DMS53 (cell line): ENCODE results near the gene SLC6A15.
A peak's percentile ranks its signal among the peaks of the same experiment; 100 is the strongest.

Source experiments
- DNase-seq: peaks from one replicate; lab custom pipeline; 2025; lab: John Stamatoyannopoulos, UW

Gene SLC6A15

DNA sequence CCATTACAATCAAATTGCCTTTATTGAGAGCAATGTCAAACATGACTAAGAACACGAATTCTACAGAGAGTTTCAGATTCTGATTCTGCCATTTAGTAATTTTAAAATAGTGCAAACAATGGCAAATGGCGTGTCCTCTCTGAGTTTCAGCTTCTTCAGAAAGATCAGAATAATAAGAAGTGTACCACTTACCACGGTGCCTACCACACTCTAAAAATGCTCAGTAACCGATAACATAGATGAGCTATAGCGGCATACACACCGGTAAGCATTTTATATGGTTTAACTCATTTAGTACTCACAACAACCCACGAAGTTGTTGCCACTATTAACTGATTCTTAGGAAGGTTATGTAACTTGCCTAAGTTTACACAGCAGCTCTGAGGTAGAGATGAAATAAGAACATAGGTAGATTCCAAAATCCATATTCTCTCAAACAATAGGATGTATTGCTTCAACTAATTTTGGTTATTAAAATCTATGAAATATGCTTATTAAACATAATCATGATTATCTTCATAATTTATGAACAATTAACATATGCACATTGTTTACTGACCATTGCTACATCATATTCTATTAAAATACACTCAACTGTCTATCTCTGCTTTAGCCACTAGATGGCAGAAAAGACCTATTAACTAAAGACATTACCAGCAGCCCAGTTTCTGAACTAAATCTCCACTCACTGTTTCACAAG, 38.3 kb downstream of the SLC6A15 start:
- DNase-seq, result peak; percentile 82

DNA sequence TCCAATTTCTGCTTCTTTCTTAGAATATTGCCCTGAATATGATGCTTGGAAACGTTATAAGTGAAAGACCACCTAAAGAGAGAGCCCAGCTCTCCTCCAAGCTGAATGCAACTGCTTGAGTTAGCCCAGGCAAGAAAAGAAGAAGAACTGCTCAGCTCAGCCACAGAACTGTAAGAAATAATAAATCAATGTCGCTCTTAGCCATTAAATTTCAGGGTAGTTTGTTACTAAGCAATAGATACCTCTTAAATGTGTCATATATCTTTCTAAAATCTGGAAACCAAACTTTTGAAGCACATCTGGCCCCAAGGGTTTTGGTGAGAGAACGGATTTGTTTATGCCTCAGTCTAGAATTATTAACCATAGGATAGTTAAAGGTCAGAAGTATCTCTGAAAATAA, 50.4 kb downstream of the SLC6A15 start:
- DNase-seq, result no peak

DNA sequence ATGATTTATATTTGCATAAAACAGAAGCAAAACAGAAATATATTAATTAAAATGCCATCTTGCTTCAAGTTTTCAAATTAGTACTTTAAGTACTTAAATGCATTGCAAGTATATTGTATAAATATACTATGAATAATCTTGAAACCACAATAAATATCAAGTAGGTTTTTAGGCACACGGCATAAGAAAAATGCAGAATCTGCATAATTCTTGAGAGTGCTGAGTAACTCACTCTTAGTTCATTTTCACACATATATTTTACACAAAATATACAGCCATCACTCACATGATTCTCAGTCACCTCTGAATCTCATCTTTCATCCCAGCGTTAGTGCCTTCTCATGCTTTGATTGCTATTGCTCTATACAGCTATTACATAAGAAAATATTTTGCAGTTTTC, 51.9 kb downstream of the SLC6A15 start:
- no peak for DNase-seq

GRCh38 chr12:84858796-84859195, 53.8 kb downstream of the SLC6A15 start:
- DNase-seq, result no peak

GRCh38 chr12:84857525-84858208, 54.9 kb downstream of the SLC6A15 start:
- no peak for DNase-seq

- no peak for DNase-seq
Observed at GRCh38 chr12:84856156-84856900, 56.3 kb downstream of the SLC6A15 start.

DNA sequence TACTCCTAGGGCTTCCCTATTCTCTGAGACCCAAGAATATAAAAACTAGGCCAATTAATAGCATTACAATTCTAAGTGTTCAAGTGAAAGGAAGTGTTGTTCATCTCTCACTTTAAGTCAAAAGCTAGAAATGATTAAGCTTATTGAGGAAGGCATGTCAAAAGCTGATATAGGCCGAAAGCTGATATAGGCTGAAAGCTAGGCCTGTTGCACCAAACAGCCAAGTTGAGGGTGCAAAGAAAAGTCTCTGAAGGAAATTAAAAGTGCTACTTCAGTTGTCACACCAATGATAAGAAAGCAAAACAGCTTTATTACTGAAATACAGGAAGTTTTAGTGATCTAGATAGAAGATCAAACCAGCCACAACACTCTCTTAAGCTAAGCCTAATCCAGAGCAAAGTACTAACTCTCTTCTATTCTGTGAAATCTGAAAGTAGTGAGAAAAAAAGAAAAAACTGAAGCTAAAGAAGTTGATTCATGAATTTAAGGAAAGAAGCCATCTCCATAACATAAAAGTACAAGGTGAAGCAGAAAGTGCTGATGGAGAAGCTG, 68.9 kb downstream of the SLC6A15 start:
- DNase-seq, result no peak

DNA sequence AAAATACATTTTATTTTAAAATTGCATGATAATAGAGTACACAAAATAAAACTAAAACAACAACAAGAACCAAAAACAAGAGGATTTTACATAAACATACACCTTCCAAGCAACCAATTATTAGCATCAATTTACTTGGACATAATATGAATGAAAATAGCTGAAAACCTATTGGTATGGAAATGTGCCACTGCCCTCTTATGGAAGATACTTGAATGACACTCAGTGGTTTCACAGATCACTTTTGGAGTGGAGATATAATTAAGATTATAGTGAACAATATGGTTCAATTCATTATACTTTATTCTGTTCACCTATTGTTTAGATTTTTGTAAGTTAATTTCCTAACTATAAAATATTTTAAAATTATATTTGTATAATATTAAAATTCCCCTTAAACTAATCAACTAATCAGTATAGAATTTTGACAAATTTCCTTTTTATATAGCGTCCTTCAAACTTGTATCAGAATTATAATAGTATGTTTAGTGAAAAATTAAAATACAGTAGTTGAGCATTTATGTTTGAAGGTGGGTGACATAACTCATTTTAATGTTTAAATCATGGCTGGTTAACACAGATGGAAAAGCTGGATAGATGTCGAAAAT, 70.1 kb downstream of the SLC6A15 start:
- DNase-seq, result peak; percentile 79

GRCh38 chr12:84841591-84841990, 71.0 kb downstream of the SLC6A15 start:
- no peak for DNase-seq

GRCh38 chr12:84840356-84840755, 72.2 kb downstream of the SLC6A15 start:
- no peak for DNase-seq

DNA sequence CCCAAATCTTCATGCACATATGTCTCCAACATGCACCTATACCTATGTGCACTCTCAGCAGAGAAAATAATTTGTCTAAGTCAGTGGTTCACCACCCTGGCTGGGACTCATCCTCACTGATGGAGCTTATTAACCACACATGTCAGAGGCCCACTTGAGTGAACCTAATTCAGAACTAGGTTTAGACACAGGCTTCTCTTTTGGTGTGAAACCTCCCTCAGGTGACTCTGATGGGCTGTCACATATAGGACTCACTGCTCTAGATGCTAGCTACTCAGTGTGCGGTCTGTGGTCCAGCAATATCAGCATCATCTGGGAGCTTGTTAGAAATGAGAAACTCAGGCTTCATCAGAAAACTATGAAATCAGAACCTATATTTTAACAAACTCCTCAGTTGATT, 85.7 kb downstream of the SLC6A15 start:
- no peak for DNase-seq

- no peak for DNase-seq
Observed at GRCh38 chr12:84825149-84825548, 87.5 kb downstream of the SLC6A15 start.

GRCh38 chr12:84822525-84822924, 90.1 kb downstream of the SLC6A15 start:
- no peak for DNase-seq

DNA sequence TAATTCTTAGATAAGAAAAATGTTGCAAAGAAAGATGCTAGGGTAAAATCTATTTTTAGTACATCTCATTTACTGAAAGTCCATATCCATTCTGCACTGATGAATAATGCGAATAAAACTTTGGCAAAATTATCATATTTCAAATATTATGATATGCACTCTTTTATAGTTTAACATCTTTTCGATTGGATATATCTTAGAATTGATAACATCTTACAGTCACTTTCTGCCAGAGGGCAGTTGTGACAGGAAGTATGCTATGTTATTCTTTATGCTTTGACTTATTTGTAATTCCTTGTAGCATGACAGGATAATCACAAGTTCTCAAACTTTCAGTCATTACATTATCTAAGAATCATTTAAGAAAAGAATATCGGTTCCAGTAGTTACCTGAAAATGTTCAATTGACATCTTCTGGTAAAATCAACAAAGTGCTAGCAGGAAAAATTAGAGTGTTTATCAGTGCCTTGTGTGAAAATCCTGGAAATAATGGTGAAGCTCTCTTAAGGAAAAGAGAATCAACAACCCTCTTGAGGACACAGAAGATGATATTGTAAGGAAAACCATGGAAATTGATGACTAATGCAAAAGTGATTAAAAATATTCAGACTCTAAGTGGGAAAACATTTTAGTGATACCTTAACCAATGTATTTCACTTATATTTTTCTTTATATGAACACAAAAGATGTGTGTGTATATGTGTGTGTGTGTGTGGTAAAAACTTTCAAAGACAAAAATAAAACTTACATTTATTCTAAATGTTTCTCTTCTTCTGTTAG, 95.5 kb downstream of the SLC6A15 start:
- DNase-seq, result no peak

DNA sequence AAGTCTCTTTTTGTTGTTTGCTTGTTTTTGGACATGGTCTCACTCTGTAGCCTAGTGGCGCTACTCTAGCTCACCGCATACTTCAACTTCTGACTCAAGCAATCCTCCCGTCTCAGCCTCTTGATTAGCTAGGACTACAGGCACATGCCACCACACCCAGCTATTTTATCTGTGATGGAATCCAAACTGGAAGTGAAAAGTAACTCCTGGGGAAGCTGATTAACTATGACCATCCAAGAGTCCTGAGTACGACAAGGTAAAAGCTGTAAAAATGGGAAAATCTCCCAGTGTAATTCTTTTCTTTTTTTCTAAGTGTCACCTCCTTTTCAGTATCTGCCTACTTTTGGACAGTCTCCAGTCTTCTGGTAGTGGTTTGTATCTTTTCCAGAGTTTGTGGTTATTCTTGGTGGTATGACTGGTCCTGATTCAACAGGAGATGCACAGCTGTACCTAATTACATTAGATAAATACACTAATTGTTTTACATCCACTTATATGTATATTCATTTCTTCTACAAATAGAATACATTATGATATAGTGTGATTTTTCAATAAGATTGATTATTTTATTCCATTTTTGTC, 97.8 kb downstream of the SLC6A15 start:
- no peak for DNase-seq

DNA sequence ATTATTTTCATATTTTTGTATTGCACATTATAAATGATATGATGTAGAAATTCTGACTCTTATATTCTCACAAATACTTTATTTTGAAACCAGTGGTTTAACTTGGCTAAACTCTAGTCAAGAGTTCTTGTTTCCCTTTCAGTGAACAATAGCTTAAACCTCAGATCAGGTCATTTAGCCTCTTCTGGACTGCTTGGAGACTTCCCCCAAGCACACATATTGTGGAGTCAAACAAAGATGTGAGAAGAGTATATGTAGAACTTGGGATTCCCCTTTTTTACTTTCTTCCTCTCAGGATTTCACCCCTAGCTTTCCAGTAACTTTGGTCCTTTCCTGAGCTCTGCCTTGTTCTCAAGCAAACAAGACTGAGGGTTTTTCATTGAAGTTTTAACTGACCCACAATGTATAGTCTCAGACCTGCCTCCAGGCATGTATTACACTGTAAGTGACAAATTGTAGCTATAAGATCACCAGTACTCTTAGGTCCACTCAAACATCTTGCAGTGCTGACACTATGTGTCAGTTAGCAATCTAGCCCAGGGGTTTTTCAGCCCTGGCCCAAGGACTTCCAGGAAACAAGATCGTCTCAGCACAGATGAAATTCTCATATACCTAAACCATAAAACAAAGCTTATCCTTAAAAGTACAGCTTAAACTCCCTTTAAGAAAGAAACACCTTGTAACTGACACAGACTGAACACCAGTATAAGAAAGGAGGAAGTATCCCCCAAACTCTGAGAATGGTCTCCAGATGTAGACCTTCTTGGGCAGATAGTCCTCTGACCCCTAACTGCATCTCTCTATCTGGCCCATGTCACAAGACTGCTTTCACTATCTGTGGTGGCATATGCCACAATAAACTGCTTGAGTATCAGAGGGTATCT, 98.6 kb downstream of the SLC6A15 start:
- no peak for DNase-seq

DNA sequence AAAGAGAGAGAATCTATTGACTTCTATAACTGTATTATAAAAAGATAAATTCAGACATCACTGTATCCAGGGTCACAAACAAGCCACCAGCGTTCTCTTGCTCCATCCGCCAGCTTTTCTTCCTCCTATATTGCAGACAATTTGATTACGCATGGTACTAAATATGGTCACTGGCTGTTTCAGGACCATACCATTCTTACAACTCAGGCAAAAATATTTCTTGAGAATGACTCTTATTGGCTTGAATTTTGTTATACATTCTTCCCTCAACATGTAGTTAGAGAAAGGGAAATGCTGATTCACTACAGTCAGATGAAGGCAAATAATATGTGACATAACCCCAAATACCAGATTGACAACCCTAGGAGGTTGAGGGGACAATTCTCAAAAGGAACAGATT, 101.3 kb downstream of the SLC6A15 start:
- DNase-seq, result no peak

- no peak for DNase-seq
Observed at GRCh38 chr12:84810611-84811010, 102.0 kb downstream of the SLC6A15 start.
